Ovary (tissue), 9 donors: ENCODE data around the gene SLC37A1. TPM values are rescaled to one million over a fixed set of nuclear protein-coding genes. Genes with fewer than 3 reads are reported as not detected.
A peak's percentile ranks its signal among the peaks of the same experiment; 100 is the strongest.

Experiments used
- DNase-seq, 5 donors: peaks; one replicate each; pipeline ENCODE4 v3.0.0-alpha.2; 2019 to 2020
- H3K27ac ChIP-seq, 2 donors: fragments of 200-600 bp; one replicate each; pipeline versions ENCODE4 v1.5.1 to v1.8.0; 2019 to 2022
- H3K27me3 ChIP-seq: fragments of 200-600 bp; one replicate; pipeline ENCODE4 v1.8.0; 2022
- H3K36me3 ChIP-seq: fragments of 200-600 bp; sonication (generic); one replicate; pipeline ENCODE4 v1.5.1; 2019
- H3K4me1 ChIP-seq: one replicate; pipeline ENCODE4 v1.8.1; 2013; ENCODE audit warnings: mild to moderate bottlenecking, moderate library complexity; ENCODE audit not compliant: insufficient read depth
- H3K4me3 ChIP-seq: fragments of 200-600 bp; sonication (generic); one replicate; pipeline ENCODE4 v1.5.1; 2017
- H3K9me3 ChIP-seq, 2 donors: fragments of 200-600 bp in 1 of 2; sonication (generic) in 1 of 2; one replicate each; pipeline versions ENCODE4 v1.5.1 to v1.8.1; 2013 to 2019; ENCODE audit warnings: mild to moderate bottlenecking in 1 of 2, moderate library complexity in 1 of 2
- CTCF ChIP-seq, 3 donors: fragments of 450-650 bp in 2 of 3; fragments of 200-600 bp in 1 of 3; IDR thresholded peaks; one replicate each; pipeline versions ENCODE4 v1.5.1 to v1.8.0; 2016 to 2022; ENCODE audit warnings: antibody characterized with exemption in 3 of 3, mild to moderate bottlenecking in 1 of 3
- EP300 ChIP-seq: sonication (generic); formaldehyde crosslinking; IDR thresholded peaks from one replicate; pipeline ENCODE4 v1.6.1; 2017; ENCODE audit warnings: antibody characterized with exemption
- POLR2A ChIP-seq: fragments of 450-650 bp; IDR thresholded peaks from one replicate; pipeline ENCODE4 v1.6.1; 2017; ENCODE audit warnings: antibody characterized with exemption, mild to moderate bottlenecking, moderate library complexity
- WGBS, 3 donors: extraction: QIAGEN DNeasy Blood & Tissue Kit in 1 of 3; methylation state at CpG; one replicate each; pipeline versions ENCODE4 v1.1.5 to v1.1.7; 2013 to 2017; 5-methylcytosine and 5-hydroxymethylcytosine counted together
- intact Hi-C, 4 donors: fragments of 100-400 bp; cut with DNase I; formaldehyde crosslinking; loops; one replicate each; pipeline versions ENCODE4 v1.11.0 to v1.15.1; 2022 to 2023
- polyA plus RNA-seq, 2 donors: library from polyadenylated mRNA; stranded (reverse); fragments of 200-250 nt in 1 of 2; fragments of 350-450 nt in 1 of 2; fragmentation: Illumina TruSeq in 1 of 2; extraction: RNeasy Lipid Tissue Mini Kit (QIAGEN cat#74804) in 1 of 2; gene quantifications; one replicate each; pipeline ENCODE4 v1.2.3, GENCODE V29; 2013 to 2014
- total RNA-seq, 7 donors: library from RNA; depleted of rRNA in 2 of 7; stranded (reverse); fragments of >200 nt in 2 of 7; fragmentation: NEBNext Ultra II Directional in 3 of 7; extraction: Animal tissue kit (Norgen Biotek cat#: 25700) in 3 of 7; gene quantifications; one replicate each; pipeline versions ENCODE4 v1.1.0 to v1.2.4, GENCODE V29; 2016 to 2023
- donor health status: DM: no; HTN: no; CAD: no; lungs with moderate emphysema.
- donor health status: DM: no; HTN: no; CAD: no.
- donor health status: Bipolar disorder and iron deficiency.
- donor health status: DM: yes; HTN: yes; CAD: no.
- donor health status: DM: no; HTN: no; CAD: no.
- donor health status: DM: yes; HTN: yes; CAD: no.

Gene SLC37A1
- total and polyA plus RNA-seq, 9 donors = 5.1 to 10.0 (median 7.4) TPM

DNA sequence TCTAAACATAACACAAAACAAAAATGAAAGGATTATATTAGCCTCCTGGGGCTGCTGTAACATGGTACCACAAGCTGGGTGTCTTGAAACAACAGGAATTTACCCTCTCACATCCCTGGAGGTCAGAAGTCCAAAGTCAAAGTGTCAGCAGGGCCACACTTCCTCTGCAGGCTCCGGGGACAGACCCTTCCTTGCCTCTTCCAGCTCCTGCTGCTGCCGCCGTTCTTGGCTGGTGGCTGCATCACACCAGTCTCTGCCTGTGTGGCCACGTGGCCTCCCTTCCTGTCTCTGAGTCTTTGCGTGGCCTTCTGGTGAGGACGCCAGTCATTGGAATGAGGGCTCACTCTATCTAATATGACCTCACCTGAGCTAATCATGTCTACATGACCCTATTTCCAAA is 8.2 kb downstream of the SLC37A1 start:
- Histone ChIP-seq H3K36me3 (no peaks in the 10 kb centered on the region), H3K4me3 (no peak overlapping the region), H3K9me3 (no peaks in the 10 kb centered on the region), H3K27me3 (no peaks in the 10 kb centered on the region), H3K4me1 (peaks cover 5% of the 10 kb centered on the region), H3K27ac (no peak overlapping the region)
- DNase-seq = no peak
- no peak for TF ChIP-seq CTCF (IDR thresholded peaks at IDR 0.05)
- TF ChIP-seq EP300 = no peak
- no peak for TF ChIP-seq POLR2A
- 81 to 87% (median 84%) methylated on average over 6 of the region's 6 CpGs for WGBS, 3 donors
- intact Hi-C loops = loop anchor here in 2 of 4 donors (10.0 kb wide), 2 partner anchors 377 to 467 kb away; no protein-coding TSS in a partner anchor

DNA sequence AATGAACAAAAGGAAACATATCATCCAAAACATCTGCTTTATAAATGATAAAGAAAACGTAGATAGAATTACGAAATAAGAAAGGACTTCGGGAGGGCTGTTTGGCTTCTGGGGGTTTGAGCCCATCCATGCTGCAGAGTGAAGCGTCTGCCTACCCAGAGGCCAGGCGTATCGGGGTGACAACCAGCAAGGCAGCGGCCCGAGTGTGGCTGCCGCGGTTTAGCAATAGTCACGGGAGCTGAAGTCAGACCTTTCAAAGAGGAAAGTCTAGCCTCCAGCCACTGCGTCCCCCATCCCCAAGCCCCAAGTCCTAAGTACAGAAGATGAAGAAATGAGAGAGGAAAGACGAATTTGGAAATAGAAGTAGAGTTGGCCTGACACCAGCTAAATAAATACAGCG is 8.6 kb downstream of the SLC37A1 start:
- Histone ChIP-seq H3K36me3 (no peaks in the 10 kb centered on the region), H3K4me1 (peaks cover 6% of the 10 kb centered on the region), H3K4me3 (no peak overlapping the region), H3K9me3 (no peaks in the 10 kb centered on the region), H3K27ac (no peak overlapping the region), H3K27me3 (no peaks in the 10 kb centered on the region)
- DNase-seq = no peak
- TF ChIP-seq EP300 (no peak), POLR2A (no peak)
- intact Hi-C loops = loop anchor here in 2 of 4 donors (10.0 kb wide), 2 partner anchors 377 to 467 kb away; no protein-coding TSS in a partner anchor
- 93 to 96% (median 94%) methylated on average over 14 of the region's 14 CpGs for WGBS, 3 donors

DNA sequence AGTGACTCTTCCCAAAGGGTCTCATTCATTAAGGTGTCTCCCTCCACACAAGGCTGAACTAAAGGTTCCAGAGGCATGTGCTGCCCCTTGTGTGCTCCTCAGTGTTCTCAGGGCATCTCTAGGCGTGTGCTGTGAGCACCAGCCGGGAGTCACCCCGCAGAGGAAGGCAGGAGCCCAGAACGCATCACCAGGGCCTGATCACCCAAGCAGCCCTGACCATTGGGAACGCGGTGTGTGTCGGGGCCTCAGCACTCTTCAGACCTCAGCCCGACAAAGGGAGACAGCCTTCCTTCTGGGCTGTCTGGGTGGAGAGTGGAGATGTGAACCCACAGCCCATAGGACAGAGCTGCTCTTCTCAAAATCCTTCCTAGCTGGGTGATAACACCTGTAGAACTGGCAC is 9.1 kb downstream of the SLC37A1 start:
- no peaks in the 10 kb centered on the region for H3K27me3 ChIP-seq
- H3K36me3 ChIP-seq = no peaks in the 10 kb centered on the region
- no peaks in the 10 kb centered on the region for H3K9me3 ChIP-seq
- H3K27ac ChIP-seq = no peak overlapping the region
- H3K4me3 ChIP-seq = no peak overlapping the region
- intact Hi-C loops = loop anchor here in 2 of 4 donors (10.0 kb wide), 2 partner anchors 378 to 468 kb away; no protein-coding TSS in a partner anchor
- H3K4me1 ChIP-seq = peaks cover 9% of the 10 kb centered on the region
- TF ChIP-seq POLR2A (no peak), EP300 (no peak), CTCF (IDR thresholded peaks at IDR 0.05) (no peak)
- no peak for DNase-seq
- WGBS, 3 donors = 98 to 99% (median 99%) methylated on average over 8 of the region's 8 CpGs

DNA sequence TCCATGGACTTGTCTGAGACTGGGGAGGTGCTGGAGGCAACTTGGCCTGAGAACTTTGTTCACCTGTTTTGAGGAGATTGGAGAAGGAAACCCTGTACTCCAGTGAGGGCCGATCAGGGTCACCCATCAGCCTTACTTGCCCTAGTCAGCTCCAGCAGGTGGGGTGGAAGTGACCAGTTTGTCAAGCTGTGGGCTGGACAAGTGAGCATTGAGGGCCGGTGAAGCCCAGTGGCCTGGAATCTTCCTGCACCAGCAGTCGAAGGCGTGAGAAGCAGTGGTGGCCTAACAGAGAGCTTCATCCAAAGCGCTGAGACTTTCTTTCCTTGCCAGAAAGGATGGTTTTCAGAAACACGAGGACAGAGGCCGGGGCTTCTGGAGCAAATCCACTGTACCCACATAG is 9.6 kb downstream of the SLC37A1 start:
- no peak for TF ChIP-seq CTCF (IDR thresholded peaks at IDR 0.05)
- no peak for TF ChIP-seq EP300
- no peak for TF ChIP-seq POLR2A
- Histone ChIP-seq H3K4me3 (no peak overlapping the region), H3K27ac (no peak overlapping the region), H3K4me1 (peaks cover 11% of the 10 kb centered on the region), H3K36me3 (no peaks in the 10 kb centered on the region), H3K27me3 (no peaks in the 10 kb centered on the region), H3K9me3 (no peaks in the 10 kb centered on the region)
- intact Hi-C loops = loop anchor here in 2 of 4 donors (10.0 kb wide), 2 partner anchors 378 to 468 kb away; no protein-coding TSS in a partner anchor
- WGBS, 3 donors = 89 to 96% (median 95%) methylated on average over 7 of the region's 7 CpGs
- DNase-seq = no peak

DNA sequence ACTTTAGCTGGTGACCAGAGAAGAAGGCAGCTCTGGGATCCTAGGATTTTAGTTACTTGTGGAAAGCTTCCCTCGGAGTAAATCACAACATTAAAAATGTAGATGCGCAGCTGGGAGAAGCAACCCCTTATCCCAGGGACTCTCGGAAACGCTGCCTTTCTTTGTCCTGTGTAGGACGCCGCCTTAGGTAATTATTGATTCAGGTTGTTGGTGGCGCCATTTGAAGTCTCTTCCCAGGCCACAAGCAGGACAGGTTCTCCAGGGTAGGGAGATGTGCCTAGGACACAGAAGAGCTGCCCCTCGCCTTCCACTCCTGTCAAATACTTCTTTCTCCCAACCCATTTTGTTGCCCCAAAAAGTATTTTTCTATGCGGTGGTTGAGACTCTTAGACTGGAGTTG is 10.3 kb downstream of the SLC37A1 start:
- DNase-seq = no peak
- no peaks in the 10 kb centered on the region for H3K36me3 ChIP-seq
- peaks cover 13% of the 10 kb centered on the region for H3K4me1 ChIP-seq
- H3K4me3 ChIP-seq = no peak overlapping the region
- H3K27me3 ChIP-seq = no peaks in the 10 kb centered on the region
- 84 to 93% (median 88%) methylated on average over 9 of the region's 9 CpGs for WGBS, 3 donors
- no peak for TF ChIP-seq EP300
- no peak for TF ChIP-seq POLR2A
- TF ChIP-seq CTCF (IDR thresholded peaks at IDR 0.05) = no peak
- peak overlapping the region; percentile 57 to 72 for H3K27ac ChIP-seq
- H3K9me3 ChIP-seq = no peaks in the 10 kb centered on the region
- intact Hi-C loops = loop anchor here in 2 of 4 donors (10.0 kb wide), 2 partner anchors 379 to 469 kb away; no protein-coding TSS in a partner anchor
